ENCODE measurements around the gene PRDM11. TPM values are rescaled to one million over a fixed set of nuclear protein-coding genes. Genes with fewer than 3 reads are reported as not detected.

Gene PRDM11
- total RNA-seq, 1 donor from 2014 or later: 23.6 TPM

- H3K9me3 Mint-ChIP-seq: no peaks in the 10 kb centered on the region
- ChIA-PET POLR2A (no interaction called here), CTCF (no interaction called here)
- intact Hi-C loops (cut with micrococcal nuclease): loop anchor here (2.0 kb wide), 2 partner anchors 16 to 34 kb away; partner anchors contain the start of gene PRDM11
- TF ChIP-seq CTCF (IDR thresholded peaks at IDR 0.05): no peak
- peaks cover 24% of the 10 kb centered on the region for H3K4me1 Mint-ChIP-seq
- H3K27me3 Mint-ChIP-seq: peaks cover 8% of the 10 kb centered on the region
- DNase-seq (peak; percentile 26), ATAC-seq (ENCODE audit: low read depth) (peak; percentile 50)
- H3K36me3 Mint-ChIP-seq (ENCODE audit: low read depth): peaks cover 4% of the 10 kb centered on the region
- peak overlapping the region; percentile 84 for H3K4me3 Mint-ChIP-seq
- no peak overlapping the region for H3K27ac Mint-ChIP-seq
Measured at GRCh38 chr11:45180179-45180847, 33.9 kb downstream of the PRDM11 start.

- intact Hi-C loops (cut with micrococcal nuclease): loop anchor here (2.0 kb wide), 2 partner anchors 16 to 34 kb away; partner anchors contain the start of gene PRDM11
- no peaks in the 10 kb centered on the region for H3K9me3 Mint-ChIP-seq
Measured at GRCh38 chr11:45180848-45181192, 34.4 kb downstream of the PRDM11 start.

GRCh38 chr11:45181193-45181888 lies 34.9 kb downstream of the PRDM11 start:
- H3K27me3 Mint-ChIP-seq: peaks cover 8% of the 10 kb centered on the region
- no peak overlapping the region for H3K27ac Mint-ChIP-seq
- ATAC-seq (ENCODE audit: low read depth) (no peak), DNase-seq (no peak)
- peaks cover 4% of the 10 kb centered on the region for H3K36me3 Mint-ChIP-seq (ENCODE audit: low read depth)
- no peaks in the 10 kb centered on the region for H3K9me3 Mint-ChIP-seq
- no peak for TF ChIP-seq CTCF (IDR thresholded peaks at IDR 0.05)
- ChIA-PET POLR2A (no interaction called here), CTCF (no interaction called here)
- peak overlapping the region; percentile 50 for H3K4me3 Mint-ChIP-seq
- peaks cover 24% of the 10 kb centered on the region for H3K4me1 Mint-ChIP-seq
- intact Hi-C loops (cut with micrococcal nuclease): loop anchor here (2.0 kb wide), 2 partner anchors 17 to 35 kb away; partner anchors contain the start of gene PRDM11

More at GRCh38 chr11:45180848-45181192, 34.4 kb downstream of the PRDM11 start:
- peak; percentile 87 for ATAC-seq (ENCODE audit: low read depth)
- Mint-ChIP-seq H3K4me3 (no peak overlapping the region), H3K27me3 (peaks cover 8% of the 10 kb centered on the region), H3K36me3 (ENCODE audit: low read depth) (peaks cover 4% of the 10 kb centered on the region), H3K27ac (no peak overlapping the region), H3K4me1 (peaks cover 24% of the 10 kb centered on the region)
- TF ChIP-seq CTCF (IDR thresholded peaks at IDR 0.05): no peak
- ChIA-PET CTCF (no interaction called here), POLR2A (no interaction called here)
- DNase-seq: peak; percentile 41

- no peak for ATAC-seq (ENCODE audit: low read depth)
- Mint-ChIP-seq H3K4me3 (peak overlapping the region; percentile 50), H3K4me1 (peaks cover 24% of the 10 kb centered on the region), H3K9me3 (no peaks in the 10 kb centered on the region), H3K36me3 (ENCODE audit: low read depth) (peaks cover 5% of the 10 kb centered on the region), H3K27me3 (peaks cover 8% of the 10 kb centered on the region), H3K27ac (no peak overlapping the region)
- intact Hi-C loops (cut with micrococcal nuclease): loop anchor here (2.0 kb wide), 2 partner anchors 17 to 35 kb away; partner anchors contain the start of gene PRDM11
- CTCF ChIA-PET: no interaction called here
- DNase-seq: no peak
- POLR2A ChIA-PET: no interaction called here
- TF ChIP-seq CTCF (IDR thresholded peaks at IDR 0.05): no peak
Measured at GRCh38 chr11:45181889-45182550, 35.6 kb downstream of the PRDM11 start.

GRCh38 chr11:45182902-45183301 lies 36.5 kb downstream of the PRDM11 start:
- ChIA-PET CTCF (no interaction called here), POLR2A (no interaction called here)
- intact Hi-C loops (cut with micrococcal nuclease): no loop called here
- no peak for TF ChIP-seq CTCF (IDR thresholded peaks at IDR 0.05)
- ATAC-seq (ENCODE audit: low read depth) (no peak), DNase-seq (no peak)
- Mint-ChIP-seq H3K27ac (no peak overlapping the region), H3K27me3 (peaks cover 8% of the 10 kb centered on the region), H3K4me1 (peaks cover 22% of the 10 kb centered on the region), H3K36me3 (ENCODE audit: low read depth) (peaks cover 13% of the 10 kb centered on the region), H3K9me3 (no peaks in the 10 kb centered on the region), H3K4me3 (no peak overlapping the region)

Measured in activated B cell treated with CpG ODN at 0.5 μM for 24 hours (primary cell).